Liver (tissue), 9 donors: ENCODE measurements around the gene LELP1. TPM values are rescaled to one million over a fixed set of nuclear protein-coding genes. Genes with fewer than 3 reads are reported as not detected.

Experiments
- DNase-seq: peaks from one replicate; pipeline ENCODE4 v3.0.0-alpha.2; 2017; ENCODE audit warnings: low spot score
- H3K27ac ChIP-seq, 2 donors: one replicate each; pipeline ENCODE4 v1.7.0; 2013; ENCODE audit warnings: inconsistent platforms in 2 of 2, low read length in 2 of 2, control low read depth in 1 of 2, low read depth in 1 of 2, mild to moderate bottlenecking in 1 of 2
- H3K27me3 ChIP-seq, 4 donors: one replicate each; pipeline versions ENCODE4 v1.6.1 to v1.7.0; 2013; ENCODE audit warnings: low read length in 3 of 4, inconsistent platforms in 1 of 4, mild to moderate bottlenecking in 1 of 4, moderate library complexity in 1 of 4; ENCODE audit not compliant: control insufficient read depth in 4 of 4, insufficient read depth in 4 of 4
- H3K36me3 ChIP-seq, 4 donors: one replicate each; pipeline versions ENCODE4 v1.6.1 to v1.7.0; 2013; ENCODE audit warnings: low read length in 3 of 4, mild to moderate bottlenecking in 3 of 4, low read depth in 1 of 4, moderate library complexity in 1 of 4; ENCODE audit not compliant: control insufficient read depth in 4 of 4, insufficient read depth in 3 of 4
- H3K4me1 ChIP-seq, 4 donors: one replicate each; pipeline versions ENCODE4 v1.6.1 to v1.7.0; 2013; ENCODE audit warnings: low read length in 3 of 4, mild to moderate bottlenecking in 3 of 4, moderate library complexity in 1 of 4; ENCODE audit not compliant: control insufficient read depth in 4 of 4, insufficient read depth in 4 of 4
- H3K4me3 ChIP-seq, 3 donors: one replicate each; pipeline versions ENCODE4 v1.6.1 to v1.7.0; 2013; ENCODE audit warnings: low read length in 3 of 3, control low read depth in 1 of 3, low read depth in 1 of 3, mild to moderate bottlenecking in 1 of 3
- H3K9ac ChIP-seq, 2 donors: one replicate each; pipeline ENCODE4 v1.7.0; 2013; ENCODE audit warnings: low read length in 2 of 2, mild to moderate bottlenecking in 2 of 2, moderate library complexity in 2 of 2, control low read depth in 1 of 2, low read depth in 1 of 2
- H3K9me3 ChIP-seq, 4 donors: one replicate each; pipeline versions ENCODE4 v1.6.1 to v1.7.0; 2013; ENCODE audit warnings: low read length in 3 of 4; ENCODE audit not compliant: control insufficient read depth in 4 of 4
- EGR1 ChIP-seq, 2 donors: IDR thresholded peaks; 2 replicates each; pipeline ENCODE4 v1.6.1; 2016 to 2018; ENCODE audit warnings: antibody characterized with exemption in 2 of 2, low read depth in 2 of 2
- FOXA1 ChIP-seq: IDR thresholded peaks from 2 replicates; pipeline ENCODE4 v1.6.1; 2016; ENCODE audit warnings: antibody characterized with exemption
- FOXA2 ChIP-seq: IDR thresholded peaks from 2 replicates; pipeline ENCODE4 v1.6.1; 2016; ENCODE audit warnings: antibody characterized with exemption
- GABPA ChIP-seq, 2 donors: IDR thresholded peaks in 1 of 2; conservative IDR thresholded peaks in 1 of 2; 2 replicates each; pipeline ENCODE4 v1.6.1; 2016; ENCODE audit warnings: antibody characterized with exemption in 2 of 2, mild to moderate bottlenecking in 1 of 2, moderate library complexity in 1 of 2
- HNF4A ChIP-seq, 2 donors: conservative IDR thresholded peaks; 2 replicates each; pipeline ENCODE4 v1.6.1; 2016; ENCODE audit warnings: antibody characterized with exemption in 2 of 2, mild to moderate bottlenecking in 2 of 2
- HNF4G ChIP-seq: IDR thresholded peaks from 2 replicates; pipeline ENCODE4 v1.6.1; 2016; ENCODE audit warnings: antibody characterized with exemption
- JUND ChIP-seq, 2 donors: IDR thresholded peaks; 2 replicates each; pipeline ENCODE4 v1.6.1; 2016; ENCODE audit warnings: antibody characterized with exemption in 2 of 2
- NR2F2 ChIP-seq: IDR thresholded peaks from 2 replicates; pipeline ENCODE4 v1.6.1; 2016; ENCODE audit warnings: antibody characterized with exemption
- RAD21 ChIP-seq, 2 donors: IDR thresholded peaks; 2 replicates each; pipeline ENCODE4 v1.6.1; 2016; ENCODE audit warnings: antibody characterized with exemption in 2 of 2, mild to moderate bottlenecking in 2 of 2
- RXRA ChIP-seq, 2 donors: IDR thresholded peaks; 2 replicates each; pipeline ENCODE4 v1.6.1; 2017 to 2018; ENCODE audit warnings: antibody characterized with exemption in 2 of 2, mild to moderate bottlenecking in 1 of 2
- SP1 ChIP-seq: IDR thresholded peaks from 2 replicates; pipeline ENCODE4 v1.6.1; 2018; ENCODE audit warnings: antibody characterized with exemption, mild to moderate bottlenecking
- TAF1 ChIP-seq: conservative IDR thresholded peaks from 2 replicates; pipeline ENCODE4 v1.6.1; 2016; ENCODE audit warnings: antibody characterized with exemption, mild to moderate bottlenecking
- YY1 ChIP-seq: IDR thresholded peaks from 2 replicates; pipeline ENCODE4 v1.6.1; 2016; ENCODE audit warnings: antibody characterized with exemption, mild to moderate bottlenecking
- WGBS: extraction: QIAGEN DNeasy Blood & Tissue Kit; methylation state at CpG from one replicate; pipeline ENCODE4 v1.1.7; 2013; 5-methylcytosine and 5-hydroxymethylcytosine counted together
- polyA plus RNA-seq, 2 donors: library from polyadenylated mRNA; stranded (reverse) in 1 of 2; unstranded in 1 of 2; fragments of 200-250 nt in 1 of 2; fragments of >200 nt in 1 of 2; fragmentation: Nextera tagmentation in 1 of 2; extraction: Ambion mirVana in 1 of 2; gene quantifications; one replicate each; pipeline versions ENCODE4 v1.2.1 to v1.2.3, GENCODE V29; 2013 to 2015
- total RNA-seq, 2 donors: library from RNA; depleted of rRNA; stranded (reverse); fragments of >200 nt; gene quantifications; one replicate each; pipeline ENCODE4 v1.2.3, GENCODE V29; 2014
- TF ChIP-seq, protein P1 (sequence below): IDR thresholded peaks from 2 replicates; pipeline ENCODE4 v1.6.1; 2016; ENCODE audit warnings: antibody characterized with exemption
- TF ChIP-seq, protein P2 (sequence below): IDR thresholded peaks from 2 replicates; pipeline ENCODE4 v1.6.1; 2016; ENCODE audit warnings: antibody characterized with exemption
- TF ChIP-seq, protein P3 (sequence below): IDR thresholded peaks from 2 replicates; pipeline ENCODE4 v1.6.1; 2016; ENCODE audit warnings: antibody characterized with exemption
- TF ChIP-seq, protein P4 (sequence below): fragments of 150-350 bp; IDR thresholded peaks from 2 replicates; pipeline ENCODE4 v1.5.1; 2017; ENCODE audit warnings: improper control_type of control experiment, low read depth, low read length; ENCODE audit not compliant: missing input control
- donor health status: healthy.
- donor health status: healthy.
- donor health status: healthy.
- donor health status: healthy.
- donor health status: healthy.

The LELP1 gene
- total and polyA plus RNA-seq, 4 donors: not detected

DNA sequence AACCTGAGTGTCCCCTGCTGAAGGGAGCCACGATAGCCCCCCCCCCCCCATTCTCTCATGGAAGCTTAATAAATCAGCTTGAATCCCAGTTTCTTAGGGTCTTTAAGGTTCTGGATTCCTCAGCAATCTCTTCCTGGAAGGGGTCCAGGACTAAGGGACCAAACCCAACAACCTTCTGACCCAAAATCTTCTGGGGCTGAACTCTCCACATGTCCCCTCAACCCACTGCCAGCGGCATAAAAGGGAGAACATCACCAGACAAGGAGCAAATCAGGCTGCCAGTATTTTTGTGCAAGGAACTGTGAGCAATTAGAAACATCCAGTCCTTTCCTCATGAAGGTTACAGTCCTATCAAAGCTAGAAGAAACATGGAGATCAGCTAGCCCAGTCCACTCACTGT, 43.6 kb downstream of the LELP1 start:
- DNase-seq: peak; percentile 1
- TF ChIP-seq JUND (IDR thresholded peaks at IDR 0.05): no peak
- TF ChIP-seq, protein P1, sequence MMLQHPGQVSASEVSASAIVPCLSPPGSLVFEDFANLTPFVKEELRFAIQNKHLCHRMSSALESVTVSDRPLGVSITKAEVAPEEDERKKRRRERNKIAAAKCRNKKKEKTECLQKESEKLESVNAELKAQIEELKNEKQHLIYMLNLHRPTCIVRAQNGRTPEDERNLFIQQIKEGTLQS: no peak
- no peak for TF ChIP-seq FOXA1
- TF ChIP-seq HNF4G: no peak
- TF ChIP-seq RAD21 (IDR thresholded peaks at IDR 0.05): no peak
- no peak for TF ChIP-seq HNF4A (conservative IDR thresholded peaks at IDR 0.05)
- TF ChIP-seq, protein P2, sequence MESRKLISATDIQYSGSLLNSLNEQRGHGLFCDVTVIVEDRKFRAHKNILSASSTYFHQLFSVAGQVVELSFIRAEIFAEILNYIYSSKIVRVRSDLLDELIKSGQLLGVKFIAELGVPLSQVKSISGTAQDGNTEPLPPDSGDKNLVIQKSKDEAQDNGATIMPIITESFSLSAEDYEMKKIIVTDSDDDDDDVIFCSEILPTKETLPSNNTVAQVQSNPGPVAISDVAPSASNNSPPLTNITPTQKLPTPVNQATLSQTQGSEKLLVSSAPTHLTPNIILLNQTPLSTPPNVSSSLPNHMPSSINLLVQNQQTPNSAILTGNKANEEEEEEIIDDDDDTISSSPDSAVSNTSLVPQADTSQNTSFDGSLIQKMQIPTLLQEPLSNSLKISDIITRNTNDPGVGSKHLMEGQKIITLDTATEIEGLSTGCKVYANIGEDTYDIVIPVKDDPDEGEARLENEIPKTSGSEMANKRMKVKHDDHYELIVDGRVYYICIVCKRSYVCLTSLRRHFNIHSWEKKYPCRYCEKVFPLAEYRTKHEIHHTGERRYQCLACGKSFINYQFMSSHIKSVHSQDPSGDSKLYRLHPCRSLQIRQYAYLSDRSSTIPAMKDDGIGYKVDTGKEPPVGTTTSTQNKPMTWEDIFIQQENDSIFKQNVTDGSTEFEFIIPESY: no peak
- no peak for TF ChIP-seq GABPA (IDR thresholded peaks at IDR 0.05 in 1 of 2, conservative IDR thresholded peaks at IDR 0.05 in 1 of 2)
- no peak for TF ChIP-seq NR2F2
- TF ChIP-seq SP1: no peak
- no peak for TF ChIP-seq TAF1
- TF ChIP-seq EGR1 (IDR thresholded peaks at IDR 0.05; ENCODE audit: low read depth in 2 of 2): no peak
- TF ChIP-seq, protein P3, sequence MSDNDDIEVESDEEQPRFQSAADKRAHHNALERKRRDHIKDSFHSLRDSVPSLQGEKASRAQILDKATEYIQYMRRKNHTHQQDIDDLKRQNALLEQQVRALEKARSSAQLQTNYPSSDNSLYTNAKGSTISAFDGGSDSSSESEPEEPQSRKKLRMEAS: no peak
- peaks cover 0 to 7% (median 0%) of the 10 kb centered on the region in 4 donors for H3K27me3 ChIP-seq
- H3K4me1 ChIP-seq: no peaks in the 10 kb centered on the region
- H3K4me3 ChIP-seq: no peak overlapping the region
- H3K9ac ChIP-seq: no peak overlapping the region
- WGBS: 70% methylated on average over 2 of the region's 2 CpGs
- H3K9me3 ChIP-seq: no peaks in the 10 kb centered on the region
- no peak overlapping the region for H3K27ac ChIP-seq
- no peaks in the 10 kb centered on the region for H3K36me3 ChIP-seq

DNA sequence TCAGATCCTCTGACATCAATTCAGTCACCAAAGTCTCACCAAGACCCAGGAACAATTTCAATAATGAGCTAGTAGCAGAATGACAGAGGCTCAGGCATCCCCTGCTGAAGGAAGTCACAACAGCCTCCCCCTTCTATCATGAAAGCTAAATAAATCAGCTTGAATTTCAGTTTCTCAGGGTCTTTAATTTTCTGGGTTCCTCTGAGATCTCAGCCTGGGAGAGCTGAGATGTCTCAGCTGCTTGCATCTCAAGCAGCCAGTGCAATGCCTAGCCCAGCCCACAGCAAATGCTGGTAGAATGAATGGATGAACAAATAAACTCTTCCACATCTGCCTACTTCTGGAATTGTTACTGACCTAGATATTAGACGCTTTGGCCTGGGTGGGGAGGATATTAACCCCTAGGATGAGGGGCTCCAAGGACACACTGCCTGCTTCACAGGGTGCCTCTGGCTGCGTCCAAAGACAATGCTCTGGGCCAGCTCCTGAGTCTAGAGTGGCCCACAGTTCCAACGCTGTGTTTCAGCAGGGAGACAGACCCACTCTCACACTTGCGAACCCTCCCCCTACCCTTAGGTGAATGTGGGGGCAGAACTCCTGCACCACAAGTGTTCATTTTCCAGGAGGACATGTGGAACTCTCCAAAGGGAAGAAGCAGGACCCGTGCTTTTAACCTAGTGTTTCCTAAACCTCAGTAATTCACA, 45.1 kb downstream of the LELP1 start:
- no peaks in the 10 kb centered on the region for H3K4me1 ChIP-seq
- no peaks in the 10 kb centered on the region for H3K9me3 ChIP-seq
- WGBS: 54% methylated on average over 5 of the region's 5 CpGs
- H3K9ac ChIP-seq: no peak overlapping the region
- peaks cover 0 to 7% (median 0%) of the 10 kb centered on the region in 4 donors for H3K27me3 ChIP-seq
- H3K4me3 ChIP-seq: no peak overlapping the region
- DNase-seq: peak; percentile 14
- no peak overlapping the region for H3K27ac ChIP-seq
- TF ChIP-seq SP1 (no peak), YY1 (no peak), GABPA (IDR thresholded peaks at IDR 0.05 in 1 of 2, conservative IDR thresholded peaks at IDR 0.05 in 1 of 2) (no peak), HNF4G (no peak), FOXA1 (no peak), RAD21 (IDR thresholded peaks at IDR 0.05) (no peak), RXRA (IDR thresholded peaks at IDR 0.05) (no peak), FOXA2 (no peak), EGR1 (IDR thresholded peaks at IDR 0.05; ENCODE audit: low read depth in 2 of 2) (no peak), HNF4A (conservative IDR thresholded peaks at IDR 0.05) (no peak), NR2F2 (no peak)
- TF ChIP-seq, protein P1: no peak
- TF ChIP-seq, protein P3: no peak
- TF ChIP-seq, protein P4, sequence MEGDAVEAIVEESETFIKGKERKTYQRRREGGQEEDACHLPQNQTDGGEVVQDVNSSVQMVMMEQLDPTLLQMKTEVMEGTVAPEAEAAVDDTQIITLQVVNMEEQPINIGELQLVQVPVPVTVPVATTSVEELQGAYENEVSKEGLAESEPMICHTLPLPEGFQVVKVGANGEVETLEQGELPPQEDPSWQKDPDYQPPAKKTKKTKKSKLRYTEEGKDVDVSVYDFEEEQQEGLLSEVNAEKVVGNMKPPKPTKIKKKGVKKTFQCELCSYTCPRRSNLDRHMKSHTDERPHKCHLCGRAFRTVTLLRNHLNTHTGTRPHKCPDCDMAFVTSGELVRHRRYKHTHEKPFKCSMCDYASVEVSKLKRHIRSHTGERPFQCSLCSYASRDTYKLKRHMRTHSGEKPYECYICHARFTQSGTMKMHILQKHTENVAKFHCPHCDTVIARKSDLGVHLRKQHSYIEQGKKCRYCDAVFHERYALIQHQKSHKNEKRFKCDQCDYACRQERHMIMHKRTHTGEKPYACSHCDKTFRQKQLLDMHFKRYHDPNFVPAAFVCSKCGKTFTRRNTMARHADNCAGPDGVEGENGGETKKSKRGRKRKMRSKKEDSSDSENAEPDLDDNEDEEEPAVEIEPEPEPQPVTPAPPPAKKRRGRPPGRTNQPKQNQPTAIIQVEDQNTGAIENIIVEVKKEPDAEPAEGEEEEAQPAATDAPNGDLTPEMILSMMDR: no peak
- H3K36me3 ChIP-seq: no peaks in the 10 kb centered on the region
